Transverse colon (tissue), 4 donors: ENCODE results near the gene SOWAHA. TPM values are rescaled to one million over a fixed set of nuclear protein-coding genes. Genes with fewer than 3 reads are reported as not detected.

Experiments used
- DNase-seq: peaks from one replicate; pipeline ENCODE4 v3.0.0-alpha.2; 2019
- H3K27ac ChIP-seq, 4 donors: fragments of 200-600 bp; sonication (generic); 2 replicates each; pipeline ENCODE4 v1.5.1; 2016 to 2018; ENCODE audit warnings: inconsistent platforms in 4 of 4
- H3K27me3 ChIP-seq: fragments of 200-600 bp; sonication (generic); 2 replicates; pipeline ENCODE4 v1.5.1; 2017; ENCODE audit warnings: inconsistent platforms
- H3K36me3 ChIP-seq, 4 donors: fragments of 200-600 bp; sonication (generic); 2 replicates each; pipeline ENCODE4 v1.5.1; 2017 to 2019; ENCODE audit warnings: inconsistent platforms in 4 of 4
- H3K4me1 ChIP-seq, 4 donors: fragments of 200-600 bp; sonication (generic); 2 replicates each; pipeline ENCODE4 v1.5.1; 2017 to 2020; ENCODE audit warnings: inconsistent platforms in 4 of 4
- H3K4me3 ChIP-seq, 4 donors: fragments of 200-600 bp; sonication (generic); 1 replicate in 1 of 4; 2 replicates in 3 of 4; pipeline versions ENCODE4 v1.5.1 to v1.6.1; 2017 to 2019; ENCODE audit warnings: inconsistent platforms in 4 of 4
- H3K9me3 ChIP-seq, 2 donors: fragments of 200-600 bp; sonication (generic); 2 replicates each; pipeline ENCODE4 v1.5.1; 2017 to 2019; ENCODE audit warnings: inconsistent platforms in 2 of 2
- CTCF ChIP-seq, 5 experiments: fragments of 200-600 bp in 3 of 5; fragments of 450-650 bp in 2 of 5; sonication (generic) in 3 of 5; IDR thresholded peaks; 1 replicate in 2 of 5; 2 replicates in 3 of 5; pipeline ENCODE4 v1.5.1; 2016 to 2017; ENCODE audit warnings: antibody characterized with exemption in 5 of 5, inconsistent platforms in 3 of 5, mild to moderate bottlenecking in 2 of 5, moderate library complexity in 1 of 5
- EP300 ChIP-seq: sonication (generic); formaldehyde crosslinking; IDR thresholded peaks from one replicate; pipeline ENCODE4 v1.6.1; 2017; ENCODE audit warnings: antibody characterized with exemption, low read depth
- POLR2A ChIP-seq: fragments of 450-650 bp; IDR thresholded peaks from one replicate; pipeline ENCODE4 v1.6.1; 2016; ENCODE audit warnings: antibody characterized with exemption, mild to moderate bottlenecking, moderate library complexity
- POLR2AphosphoS5 ChIP-seq, 3 donors: sonication (generic); formaldehyde crosslinking; IDR thresholded peaks; one replicate each; pipeline ENCODE4 v1.6.1; 2016; ENCODE audit warnings: antibody characterized with exemption in 3 of 3
- WGBS, 2 donors: methylation state at CpG; one replicate each; pipeline ENCODE4 v1.1.5; 2018; ENCODE audit warnings: low coverage in 1 of 2; 5-methylcytosine and 5-hydroxymethylcytosine counted together
- in situ Hi-C, 4 donors: fragments of 200-750 bp; cut with MboI; loops; one replicate each; pipeline versions ENCODE4 v1.15.0 to v1.15.1; 2017; ENCODE audit warnings: low sequenced_read_pairs in 3 of 4, low pct_ligation_motif_present in 1 of 4, low pct_unique_long_range_greater_than_20kb in 1 of 4
- intact Hi-C: fragments of 100-400 bp; cut with DNase I; formaldehyde crosslinking; loops from one replicate; pipeline ENCODE4 v1.15.1; 2023; ENCODE audit warnings: low total_unique reads
- total RNA-seq, 4 donors: library from RNA; depleted of rRNA; stranded (reverse); fragments of >200 nt; gene quantifications; one replicate each; pipeline ENCODE4 v1.1.0, GENCODE V29; 2016

SOWAHA gene
- 10 to 100 TPM; 35.2 to 93.5 (median 76.0) TPM for total RNA-seq

DNA sequence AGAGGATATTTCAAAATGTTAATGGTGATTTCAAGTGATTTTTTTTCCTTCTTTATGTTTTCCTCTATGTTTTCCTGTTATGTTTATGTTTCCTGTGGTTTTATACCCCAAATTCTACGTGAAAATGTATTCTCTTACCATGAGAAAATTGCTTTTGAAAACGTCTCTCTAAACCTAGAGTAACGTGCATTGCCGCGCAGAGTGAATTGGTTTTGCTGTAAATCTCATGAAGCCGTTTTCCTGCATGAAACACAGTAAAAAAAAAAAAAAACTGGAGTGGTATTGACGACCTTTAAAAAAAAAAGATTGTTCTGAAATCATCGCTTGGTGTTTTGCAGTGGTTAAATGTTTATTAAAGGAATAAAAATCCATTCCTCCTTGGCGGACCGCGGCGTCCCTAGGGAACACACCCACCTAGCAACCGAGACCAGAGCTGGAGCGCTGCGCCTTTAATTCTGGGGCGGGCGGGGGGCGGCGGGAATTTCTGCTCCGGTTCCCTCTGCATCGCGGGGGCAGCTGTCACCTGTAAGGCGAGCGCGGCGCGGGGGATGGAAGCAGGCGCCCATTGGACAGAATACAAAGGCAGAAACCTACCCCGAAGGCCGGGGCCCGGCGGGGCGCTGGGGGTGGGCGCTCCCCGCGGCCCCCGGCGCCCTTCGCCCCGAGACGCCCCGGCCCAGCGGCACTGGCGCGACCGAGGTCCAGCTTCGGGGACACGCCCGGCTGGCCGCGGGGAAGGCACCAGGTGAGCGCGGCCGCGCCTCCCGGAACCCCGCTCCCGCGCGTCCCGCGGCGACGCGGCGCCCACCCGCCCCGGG lies at the start of gene SOWAHA:
Gene SOWAHA (plus strand): TSS at position 522 of the 818 bp plus-strand sequence. CDS start 320 bp downstream, outside the sequence.
- in situ Hi-C loops (loop anchor here in 2 of 4 donors (25.0 kb wide), 1 partner anchor 426 kb away; no protein-coding TSS in a partner anchor), intact Hi-C loops (no loop called here)
- WGBS, 2 donors, result 3 to 14% methylated on average over 12 to 44 of the region's 68 CpGs
- H3K27me3 ChIP-seq, result peaks cover 53% of the 10 kb centered on the region
- no peaks in the 10 kb centered on the region for H3K36me3 ChIP-seq
- peak; percentile 60 for DNase-seq
- no peak for TF ChIP-seq CTCF (IDR thresholded peaks at IDR 0.05)
- TF ChIP-seq POLR2A, result no peak
- no peak for TF ChIP-seq EP300
- TF ChIP-seq POLR2AphosphoS5 (IDR thresholded peaks at IDR 0.05), result no peak
- no peaks in the 10 kb centered on the region for H3K9me3 ChIP-seq
- H3K27ac ChIP-seq, result peak within 1 kb of the TSS; percentile 64 to 84 (median 80)
- peak within 1 kb of the TSS; percentile 21 to 59 (median 43) for H3K4me3 ChIP-seq
- H3K4me1 ChIP-seq, result peaks cover 3 to 34% (median 18%) of the 10 kb centered on the region in 4 donors

DNA sequence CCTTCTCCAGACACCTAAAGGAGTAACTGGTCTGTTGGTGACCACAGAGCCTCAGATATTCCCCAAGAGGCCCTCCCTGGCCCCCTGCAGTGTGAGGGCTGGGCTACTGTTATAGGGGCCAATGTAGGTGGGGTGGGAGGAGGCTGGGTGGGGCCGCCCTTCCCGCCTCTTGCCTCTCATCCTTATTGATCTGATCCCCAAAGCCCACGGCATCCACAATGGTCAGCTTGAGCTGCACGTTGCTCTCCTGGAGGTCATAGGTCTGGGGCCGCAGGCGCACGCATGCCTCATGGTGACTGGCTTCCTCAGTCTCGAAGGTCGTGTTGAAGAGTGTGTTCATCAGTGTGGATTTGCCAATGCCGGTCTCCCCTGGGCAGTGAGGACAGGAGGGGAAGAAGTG lies 49.1 kb upstream of the SOWAHA start:
- H3K9me3 ChIP-seq, result no peaks in the 10 kb centered on the region
- peak; percentile 3 for DNase-seq
- WGBS, 2 donors, result 96% methylated on average over 10 of the region's 10 CpGs; no CpG with 5 or more reads in 1 of the 2 donors
- peaks cover 0 to 7% (median 5%) of the 10 kb centered on the region in 4 donors for H3K4me1 ChIP-seq
- intact Hi-C loops, result no loop called here
- no peak for TF ChIP-seq POLR2A
- TF ChIP-seq EP300, result no peak
- no peak for TF ChIP-seq CTCF (IDR thresholded peaks at IDR 0.05)
- TF ChIP-seq POLR2AphosphoS5 (IDR thresholded peaks at IDR 0.05), result no peak
- no peak overlapping the region for H3K4me3 ChIP-seq
- H3K27ac ChIP-seq, result no peak overlapping the region
- H3K27me3 ChIP-seq, result no peaks in the 10 kb centered on the region
- peaks cover 0 to 9% (median 4%) of the 10 kb centered on the region in 4 donors for H3K36me3 ChIP-seq
- in situ Hi-C loops, result no loop called here

DNA sequence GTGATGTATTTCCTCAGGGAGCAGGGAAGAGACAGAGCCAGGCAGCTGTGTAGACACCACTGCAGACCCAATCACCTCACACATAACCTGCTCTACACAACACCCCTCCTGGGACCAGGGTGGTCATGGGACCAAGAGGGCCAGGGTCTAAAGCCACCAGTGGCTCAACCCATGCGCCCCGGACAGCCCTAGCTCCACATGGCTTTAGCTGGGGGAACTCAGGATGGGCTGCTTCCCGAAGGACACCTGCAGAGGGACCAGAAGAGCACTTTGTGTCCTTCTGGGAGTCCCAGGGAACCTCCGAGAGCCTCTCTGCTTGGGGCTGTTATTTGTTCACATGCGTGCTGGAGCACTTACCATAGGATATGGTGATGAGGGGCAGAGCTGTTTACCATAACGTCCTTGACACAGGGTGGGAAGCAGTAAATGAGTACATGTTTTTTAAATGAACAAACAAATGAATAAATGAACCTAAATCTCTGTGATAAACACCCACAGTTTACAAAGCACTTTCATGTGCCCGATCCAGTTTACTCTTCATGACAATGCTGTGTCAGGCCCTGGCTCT lies 48.3 kb upstream of the SOWAHA start:
- no peak overlapping the region for H3K4me3 ChIP-seq
- 57 to 87% methylated on average over 3 to 7 of the region's 7 CpGs for WGBS, 2 donors
- no peak for TF ChIP-seq CTCF (IDR thresholded peaks at IDR 0.05)
- TF ChIP-seq POLR2A, result no peak
- no peak for TF ChIP-seq EP300
- no peak for TF ChIP-seq POLR2AphosphoS5 (IDR thresholded peaks at IDR 0.05)
- H3K4me1 ChIP-seq, result peaks cover 0 to 7% (median 5%) of the 10 kb centered on the region in 4 donors
- H3K36me3 ChIP-seq, result peaks cover 0 to 9% (median 4%) of the 10 kb centered on the region in 4 donors
- intact Hi-C loops (no loop called here), in situ Hi-C loops (no loop called here)
- peak; percentile 5 for DNase-seq
- no peak overlapping the region for H3K27ac ChIP-seq
- no peaks in the 10 kb centered on the region for H3K27me3 ChIP-seq
- H3K9me3 ChIP-seq, result no peaks in the 10 kb centered on the region

- 74% methylated on average over 12 of the region's 12 CpGs; no CpG with 5 or more reads in 1 of the 2 donors for WGBS, 2 donors
- Histone ChIP-seq H3K9me3 (no peaks in the 10 kb centered on the region), H3K27ac (no peak overlapping the region), H3K4me1 (peaks cover 0 to 7% (median 5%) of the 10 kb centered on the region in 4 donors), H3K27me3 (no peaks in the 10 kb centered on the region), H3K4me3 (no peak overlapping the region), H3K36me3 (peaks cover 0 to 9% (median 4%) of the 10 kb centered on the region in 4 donors)
- intact Hi-C loops, result no loop called here
- in situ Hi-C loops, result no loop called here
- DNase-seq, result peak; percentile 6
- TF ChIP-seq POLR2AphosphoS5 (IDR thresholded peaks at IDR 0.05), result no peak
- TF ChIP-seq CTCF (IDR thresholded peaks at IDR 0.05), result no peak
- no peak for TF ChIP-seq POLR2A
- TF ChIP-seq EP300, result no peak
Observed at GRCh38 chr5:132765311-132766019, 47.6 kb upstream of the SOWAHA start.
